ENCODE measurements around the gene LEMD3.

LEMD3 gene

GRCh38 chr12:65170209-65170881 lies 962 bp downstream of the LEMD3 start:
- peak; percentile 40 to 46 for DNase-seq (ENCODE audit: low read depth in 2 of 2)

- no peak for DNase-seq (ENCODE audit: low read depth in 2 of 2)
Measured at GRCh38 chr12:65171073-65171472, 1.7 kb downstream of the LEMD3 start.

DNA sequence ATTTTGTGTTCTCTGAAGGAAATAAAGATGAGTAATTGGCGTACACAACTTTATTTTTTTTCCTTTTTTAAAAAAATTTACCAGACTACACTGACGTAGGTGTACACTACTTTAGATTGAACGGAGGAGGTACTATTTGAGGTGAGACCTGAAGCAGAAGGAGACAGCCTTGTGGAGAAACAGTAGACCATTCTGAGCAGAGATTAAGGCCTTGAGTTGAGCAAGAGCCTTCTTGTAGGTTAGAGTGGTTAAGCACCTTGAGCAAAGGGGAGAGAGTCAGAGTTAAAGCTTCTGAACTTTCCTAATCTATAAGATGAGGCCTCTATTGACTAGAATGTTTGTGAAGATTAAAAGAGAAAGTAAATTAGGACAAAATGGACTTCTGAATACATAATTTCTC lies 2.5 kb downstream of the LEMD3 start:
- DNase-seq (ENCODE audit: low read depth in 2 of 2): no peak

- no peak for DNase-seq (ENCODE audit: low read depth in 2 of 2)
Measured at GRCh38 chr12:65175385-65175784, 6.0 kb downstream of the LEMD3 start.

- DNase-seq (ENCODE audit: low read depth in 2 of 2): no peak
Measured at GRCh38 chr12:65182012-65182739, 12.8 kb downstream of the LEMD3 start.

DNA sequence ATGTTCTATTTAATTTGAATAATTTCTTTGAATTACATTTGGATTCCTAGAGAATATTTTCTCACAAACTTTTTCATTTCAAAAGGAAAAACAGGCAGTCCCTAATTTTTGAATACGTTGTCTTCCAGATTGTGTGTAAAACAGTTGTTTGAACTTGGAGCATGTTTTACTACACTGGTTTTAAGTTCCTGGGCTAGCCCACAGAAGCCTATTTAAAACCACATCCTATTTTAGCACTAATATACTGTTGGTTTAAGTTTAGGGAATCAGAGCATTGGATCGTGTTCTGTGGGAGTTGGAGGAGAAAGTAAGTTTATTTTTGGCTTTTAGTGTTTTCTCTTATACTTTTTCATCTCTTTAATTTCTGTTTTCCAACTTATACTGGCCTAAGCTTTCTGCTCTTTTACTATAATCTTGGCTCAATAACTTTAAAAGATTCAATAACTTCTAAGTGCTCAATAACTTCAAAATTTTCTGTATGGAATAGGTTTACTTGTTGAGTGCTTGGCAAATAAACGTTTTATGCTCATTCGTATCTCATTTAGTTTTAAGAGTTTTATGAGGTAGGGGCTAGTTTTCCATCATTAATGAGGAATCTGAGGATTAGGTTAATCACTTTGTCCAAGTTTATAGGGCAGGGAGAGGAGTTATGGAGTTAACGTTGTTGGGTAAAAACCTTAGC lies 14.9 kb downstream of the LEMD3 start:
- no peak for DNase-seq (ENCODE audit: low read depth in 2 of 2)

DNA sequence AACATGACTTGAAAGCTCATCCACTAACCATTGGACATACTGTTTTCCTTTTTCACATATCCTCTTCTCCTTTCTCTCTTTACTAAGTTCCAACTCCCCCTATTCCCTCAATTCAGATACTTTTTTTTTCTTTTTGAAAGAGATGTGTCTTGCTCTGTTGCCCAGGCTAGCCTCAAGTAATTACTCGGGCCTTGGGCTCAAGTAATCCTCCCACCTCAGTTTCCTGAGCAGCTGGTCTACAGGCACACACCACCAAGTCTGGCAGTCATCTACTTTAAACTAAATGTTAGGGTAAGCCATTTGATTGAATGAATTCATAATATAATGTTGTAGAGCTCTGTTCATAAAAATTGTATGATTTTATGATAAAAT lies 15.5 kb downstream of the LEMD3 start:
- DNase-seq (ENCODE audit: low read depth in 2 of 2): no peak

DNA sequence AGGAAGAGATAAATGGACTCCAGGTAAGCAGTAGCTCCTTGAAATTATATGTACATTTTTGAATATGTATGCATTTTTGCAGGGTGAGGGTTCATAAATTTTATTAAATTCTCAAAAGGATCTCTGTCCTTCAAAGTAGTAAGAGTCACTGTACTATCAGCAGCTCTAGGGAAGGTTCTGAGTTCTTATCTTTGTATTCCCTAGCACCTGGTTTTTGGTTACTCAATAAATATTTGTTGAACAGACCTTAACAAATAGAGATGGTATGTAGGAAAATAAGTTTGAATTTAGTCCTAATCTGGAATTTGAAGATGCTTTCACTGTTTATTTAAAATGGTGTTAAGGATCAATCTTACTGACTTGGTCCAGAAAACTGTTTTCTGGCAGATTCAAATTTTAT lies 18.3 kb downstream of the LEMD3 start:
- DNase-seq (ENCODE audit: low read depth in 2 of 2): no peak

- DNase-seq (ENCODE audit: low read depth in 2 of 2): no peak
Measured at GRCh38 chr12:65188179-65188701, 18.9 kb downstream of the LEMD3 start.

DNA sequence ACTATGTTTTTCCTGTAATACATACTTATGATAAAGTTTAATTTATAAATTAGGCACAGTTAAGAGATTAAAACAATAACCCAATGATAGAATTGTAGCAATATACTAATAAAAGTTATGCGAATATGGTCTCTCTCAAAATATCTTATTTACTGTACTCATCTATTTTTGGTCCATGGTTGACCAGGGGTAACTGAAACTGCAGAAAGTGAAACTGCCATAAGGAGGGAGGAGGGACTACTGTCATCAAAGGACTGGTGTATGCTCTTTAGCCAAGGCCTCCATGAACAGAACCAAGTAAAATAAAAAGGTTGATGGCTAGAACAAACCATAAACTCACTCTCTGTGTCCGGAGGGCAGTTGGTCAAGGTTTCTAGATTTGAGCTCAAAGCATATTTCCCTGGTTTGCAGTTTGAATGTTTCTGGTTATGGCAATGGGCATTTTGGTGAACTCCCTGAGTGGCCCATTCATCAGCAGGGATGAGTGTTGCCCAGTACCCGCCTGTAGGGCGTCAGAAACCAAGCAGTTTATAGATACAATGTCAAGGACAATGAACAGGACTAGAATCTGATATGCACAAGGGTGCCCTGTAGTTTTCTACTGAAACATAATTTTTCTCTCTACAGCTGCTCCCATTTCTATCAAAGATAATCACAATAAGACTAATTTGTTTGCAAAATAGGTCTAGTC lies 19.8 kb downstream of the LEMD3 start:
- DNase-seq (ENCODE audit: low read depth in 2 of 2): no peak

DNA sequence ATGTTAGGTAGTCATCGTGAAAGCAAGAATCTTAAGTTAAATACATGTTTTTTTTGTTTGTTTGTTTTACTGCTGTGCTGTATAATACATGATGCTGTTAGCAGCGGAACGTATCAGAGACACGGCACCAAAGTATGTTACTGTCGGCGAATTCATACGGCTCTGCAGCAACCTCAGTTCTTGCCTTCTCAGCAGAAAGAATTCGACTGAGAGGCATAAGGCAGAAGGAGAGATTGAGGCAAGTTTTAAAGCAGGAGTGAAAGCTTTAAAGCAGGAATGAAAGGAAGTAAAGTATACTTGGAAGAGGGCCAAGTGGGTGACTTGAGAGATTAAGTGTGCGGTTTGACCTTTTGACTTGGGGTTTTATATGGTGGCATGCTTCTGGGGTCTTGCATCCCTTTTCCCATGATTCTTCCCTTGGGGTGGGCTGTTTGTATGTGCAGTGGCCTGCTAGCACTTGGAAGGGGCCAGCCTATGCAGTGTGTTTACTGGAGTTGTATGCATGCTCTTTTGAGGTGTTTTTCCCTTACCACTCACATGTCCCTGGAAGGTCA lies 23.7 kb downstream of the LEMD3 start:
- DNase-seq (ENCODE audit: low read depth in 2 of 2): no peak

- DNase-seq (ENCODE audit: low read depth in 2 of 2): no peak
Measured at GRCh38 chr12:65194949-65195348, 25.6 kb downstream of the LEMD3 start.

- DNase-seq (ENCODE audit: low read depth in 2 of 2): no peak
Measured at GRCh38 chr12:65195387-65196055, 26.1 kb downstream of the LEMD3 start.

DNA sequence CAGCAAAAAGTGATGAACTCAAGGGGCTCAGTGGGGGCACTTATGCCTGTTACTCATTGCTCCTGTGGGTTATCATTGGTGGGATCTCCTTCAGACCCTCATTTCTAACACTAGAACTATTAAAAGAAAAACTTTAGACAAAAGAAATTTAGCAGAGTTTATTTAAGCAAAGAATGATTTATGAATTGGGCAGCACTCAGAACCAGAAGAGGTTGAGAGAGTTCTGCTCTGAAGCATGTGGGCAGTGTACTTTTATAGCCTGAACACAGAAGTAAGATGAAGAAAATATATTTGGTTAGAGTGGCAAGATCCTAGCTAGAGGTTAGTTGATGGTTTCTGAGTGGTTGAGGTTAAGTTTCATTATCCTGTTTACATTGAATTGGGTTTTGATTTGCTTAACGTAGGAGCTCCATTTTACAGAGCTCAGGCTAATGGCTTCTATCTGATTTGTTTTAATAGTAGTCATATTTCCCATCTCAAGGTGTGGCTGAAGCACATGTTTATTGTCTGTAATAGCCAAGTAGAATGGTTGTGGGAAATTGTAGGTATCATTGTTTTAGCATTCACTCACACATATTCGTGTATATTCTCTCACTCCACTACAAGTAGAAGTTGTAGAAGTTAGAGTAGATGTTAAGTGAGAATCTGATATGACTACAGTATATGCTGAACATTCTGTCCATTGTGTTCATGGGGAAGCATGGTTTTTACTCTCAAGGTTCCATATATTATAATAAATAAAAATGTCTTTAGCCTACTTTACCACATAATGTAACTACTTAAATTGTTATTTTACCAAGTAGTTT lies 27.6 kb downstream of the LEMD3 start:
- DNase-seq (ENCODE audit: low read depth in 2 of 2): no peak

GRCh38 chr12:65199604-65200003 lies 30.2 kb downstream of the LEMD3 start:
- DNase-seq (ENCODE audit: low read depth in 2 of 2): no peak

DNA sequence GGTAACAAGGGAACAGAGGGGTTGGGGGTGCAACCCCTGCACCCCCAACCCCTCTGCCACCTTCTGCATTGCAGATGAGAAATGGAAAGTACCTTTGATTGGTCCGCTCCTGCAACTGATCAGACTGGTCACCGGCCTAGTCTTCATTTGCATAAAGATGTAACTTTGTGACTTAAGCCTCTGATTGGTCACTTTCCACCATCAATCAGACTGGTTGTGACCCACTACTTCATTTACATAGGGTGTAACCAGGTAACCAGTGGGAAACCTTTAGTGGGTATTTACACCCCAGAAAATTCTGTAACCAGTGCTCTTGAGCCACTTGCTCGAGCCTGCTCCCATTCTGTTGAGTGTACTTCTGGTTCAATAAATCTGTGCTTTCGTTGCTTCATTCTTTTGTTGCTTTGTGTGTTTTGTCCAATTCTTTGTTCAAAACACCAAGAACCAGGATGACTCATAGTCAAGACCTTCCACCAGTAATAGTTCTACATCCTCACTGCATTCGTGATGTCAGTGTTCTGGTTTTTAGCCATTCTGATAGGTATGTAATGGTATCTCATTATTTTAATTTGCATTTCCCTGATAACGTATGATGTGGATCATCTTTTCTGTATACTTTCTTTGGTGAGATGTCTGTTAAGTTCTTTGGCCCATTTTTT lies 30.8 kb downstream of the LEMD3 start:
- no peak for DNase-seq (ENCODE audit: low read depth in 2 of 2)

- DNase-seq (ENCODE audit: low read depth in 2 of 2): no peak
Measured at GRCh38 chr12:65203376-65203775, 34.0 kb downstream of the LEMD3 start.

GRCh38 chr12:65204886-65205525 lies 35.6 kb downstream of the LEMD3 start:
- no peak for DNase-seq (ENCODE audit: low read depth in 2 of 2)

- no peak for DNase-seq (ENCODE audit: low read depth in 2 of 2)
Measured at GRCh38 chr12:65205886-65206285, 36.5 kb downstream of the LEMD3 start.

Measured in activated CD4-positive, alpha-beta T cell treated with anti-CD3 and anti-CD28 coated beads for 24 hours (primary cell).